GM12878 (cell line): ENCODE results near the gene KLK2. TPM values are rescaled to one million over a fixed set of nuclear protein-coding genes. Genes with fewer than 3 reads are reported as not detected.
A peak's percentile ranks its signal among the peaks of the same experiment; 100 is the strongest.

ENCODE experiments used
- ATAC-seq: fragments of 200-7000 bp; cut with Tn5 transposase; 3 replicates; pipeline ENCODE4 v1.9.1; 2020; ENCODE audit warnings: mild to moderate bottlenecking, moderate library complexity
- BruUV-seq: library from RNA; stranded (reverse); fragments of 400-500 nt; replicated peaks from 2 replicates; lab custom pipeline; 2021; lab: Mats Ljungman, UMichigan
- CTCF ChIA-PET: fragments of 300-600 bp; sonication (Branson Sonifier 250); formaldehyde crosslinking; extraction: SDS; loops from one replicate; lab custom pipeline; 2021; ENCODE audit warnings: inconsistent platforms; lab: Yijun Ruan, JAX
- POLR2A ChIA-PET: fragments of 350-600 bp; formaldehyde crosslinking; extraction: SDS; loops from one replicate; lab custom pipeline; 2021; ENCODE audit warnings: inconsistent platforms; lab: Charles Lee
- RAD21 ChIA-PET: fragments of 300-600 bp; sonication (Branson Sonifier 250); formaldehyde crosslinking; loops from one replicate; lab custom pipeline; 2023; ENCODE audit warnings: antibody characterized with exemption; ENCODE audit not compliant: unreplicated experiment; lab: Charles Lee
- SMC1A ChIA-PET: fragments of 300-600 bp; sonication (Branson Sonifier 250); formaldehyde crosslinking; loops from one replicate; lab custom pipeline; 2023; ENCODE audit not compliant: unreplicated experiment, uncharacterized antibody; lab: Charles Lee
- DNase-seq: peaks from one replicate; pipeline ENCODE4 v3.0.0-alpha.2; 2011; ENCODE audit warnings: low read depth, low spot score
- FAIRE-seq: peaks from 3 replicates; lab custom pipeline; 2011; peaks lifted over from hg19 to GRCh38; lab: Jason Lieb, UNC
- H2AFZ ChIP-seq: 2 replicates; pipeline ENCODE4 v1.6.0; 2011; ENCODE audit warnings: low read depth, low read length, control low read depth; ENCODE audit not compliant: control insufficient read depth
- H3K27ac ChIP-seq: 2 replicates; pipeline ENCODE4 v1.5.1; 2011; ENCODE audit warnings: control low read depth; ENCODE audit not compliant: control insufficient read depth, insufficient read depth
- H3K27me3 ChIP-seq, 2 experiments: replicated peaks in 1 of 2; 2 replicates each; pipeline versions ENCODE4 v1.6.0 to v1.6.1; 2011; ENCODE audit warnings: low read length in 1 of 2; ENCODE audit not compliant: control insufficient read depth in 2 of 2, insufficient read depth in 2 of 2
- H3K36me3 ChIP-seq, 2 experiments: 2 replicates each; pipeline ENCODE4 v1.5.1; 2011; ENCODE audit warnings: low read length in 1 of 2; ENCODE audit not compliant: control insufficient read depth in 2 of 2, insufficient read depth in 2 of 2
- H3K4me1 ChIP-seq: 2 replicates; pipeline ENCODE4 v1.6.1; 2011; ENCODE audit warnings: mild to moderate bottlenecking, low read length, moderate library complexity, mixed read lengths; ENCODE audit not compliant: control insufficient read depth, insufficient read depth
- H3K4me2 ChIP-seq: 2 replicates; pipeline ENCODE4 v1.6.0; 2011; ENCODE audit warnings: control low read depth; ENCODE audit not compliant: control insufficient read depth, insufficient read depth
- H3K4me3 ChIP-seq: fragments of 200-600 bp; sonication (generic); 2 replicates; pipeline ENCODE4 v1.5.1; 2016
- H3K79me2 ChIP-seq: 2 replicates; pipeline ENCODE4 v1.6.0; 2011; ENCODE audit warnings: low read length; ENCODE audit not compliant: control insufficient read depth, insufficient read depth
- H3K9ac ChIP-seq: 2 replicates; pipeline ENCODE4 v1.8.0; 2011; ENCODE audit warnings: low read length, control low read depth, mixed read lengths; ENCODE audit not compliant: control insufficient read depth, insufficient read depth
- H3K9me3 ChIP-seq: replicated peaks from 3 replicates; pipeline ENCODE4 v1.5.1; 2011; ENCODE audit warnings: mild to moderate bottlenecking, low read length; ENCODE audit not compliant: control insufficient read depth, insufficient read depth
- H4K20me1 ChIP-seq: 2 replicates; pipeline ENCODE4 v1.6.0; 2011; ENCODE audit not compliant: control insufficient read depth, insufficient read depth
- ATF7 ChIP-seq: fragments of 450-650 bp; IDR thresholded peaks from 2 replicates; pipeline ENCODE4 v1.6.1; 2016; ENCODE audit warnings: low read depth, mild to moderate bottlenecking
- IKZF1 ChIP-seq: fragments of 450-650 bp; conservative IDR thresholded peaks from 2 replicates; pipeline ENCODE4 v1.6.1; 2017; ENCODE audit warnings: antibody characterized with exemption, mild to moderate bottlenecking
- IKZF2 ChIP-seq, 2 experiments: fragments of 450-650 bp; IDR thresholded peaks; 2 replicates each; pipeline ENCODE4 v1.6.1; 2017; ENCODE audit warnings: mild to moderate bottlenecking in 2 of 2, moderate library complexity in 2 of 2
- TAF1 ChIP-seq: IDR thresholded peaks from 2 replicates; pipeline ENCODE4 v1.6.1; 2011; ENCODE audit warnings: mild to moderate bottlenecking, low read depth, low read length, borderline replicate concordance
- WGBS: methylation state at CpG from one replicate; pipeline ENCODE4 v1.1.6; 2016; ENCODE audit warnings: low lambda C conversion rate; ENCODE audit not compliant: insufficient replicate concordance, insufficient coverage; ENCODE audit errors: missing lambda C conversion rate; 5-methylcytosine and 5-hydroxymethylcytosine counted together
- in situ Hi-C: fragments of 300-500 bp; cut with MboI; formaldehyde crosslinking; loops from 9 replicates; pipeline ENCODE4 v1.14.3; 2018; ENCODE audit warnings: mixed read lengths
- intact Hi-C: fragments of 100-400 bp; cut with micrococcal nuclease; formaldehyde crosslinking; loops from one replicate; pipeline ENCODE4 v1.14.2; 2022; ENCODE audit not compliant: unreplicated experiment
- polyA plus RNA-seq, 11 experiments: library from polyadenylated mRNA; depleted of rRNA in 4 of 11; unstranded in 6 of 11; stranded (reverse) in 5 of 11; fragments of >200 nt; fragmentation: Nextera tagmentation in 4 of 11; fragmentation: Illumina TruSeq in 1 of 11; extraction: Ambion mirVana in 4 of 11; extraction: Trizol in 1 of 11; gene quantifications; 1 replicate in 1 of 11; 2 replicates in 10 of 11; pipeline versions ENCODE4 v1.2.1 to v1.2.3, GENCODE V29; 2011 to 2016; ENCODE audit warnings: inconsistent platforms in 2 of 11, missing spikeins in 2 of 11, low read depth in 1 of 11
- total RNA-seq, 4 experiments: library from RNA; depleted of rRNA in 3 of 4; stranded (reverse); fragments of >200 nt in 3 of 4; fragmentation: Illumina TruSeq in 1 of 4; extraction: Trizol in 1 of 4; gene quantifications; 2 replicates each; pipeline versions ENCODE4 v1.2.1 to v1.2.3, GENCODE V29; 2013 to 2021
- TF ChIP-seq, protein P1 (sequence below): fragments of 450-650 bp; IDR thresholded peaks from 2 replicates; pipeline ENCODE4 v1.6.1; 2017; ENCODE audit warnings: mild to moderate bottlenecking, low read depth, inconsistent platforms; ENCODE audit not compliant: poor library complexity, severe bottlenecking
- TF ChIP-seq, protein P2 (sequence below): fragments of 450-650 bp; IDR thresholded peaks from 2 replicates; pipeline ENCODE4 v1.6.1; 2016; ENCODE audit warnings: mild to moderate bottlenecking
- TF ChIP-seq, protein P3 (sequence below): IDR thresholded peaks from 2 replicates; pipeline ENCODE4 v1.6.1; 2012; ENCODE audit warnings: improper control_type of control experiment, low read depth, low read length; ENCODE audit not compliant: insufficient replicate concordance
- TF ChIP-seq, protein P4 (sequence below): fragments of 450-650 bp; IDR thresholded peaks from 2 replicates; pipeline ENCODE4 v1.6.1; 2017; ENCODE audit warnings: antibody characterized with exemption, mild to moderate bottlenecking, moderate library complexity

Gene KLK2
- total and polyA plus RNA-seq, 10 of the 15 experiments (the other 5 are each of a cell fraction or from before 2014, with no cell fraction given): 0.19 to 3.1 (median 1.2) TPM

DNA sequence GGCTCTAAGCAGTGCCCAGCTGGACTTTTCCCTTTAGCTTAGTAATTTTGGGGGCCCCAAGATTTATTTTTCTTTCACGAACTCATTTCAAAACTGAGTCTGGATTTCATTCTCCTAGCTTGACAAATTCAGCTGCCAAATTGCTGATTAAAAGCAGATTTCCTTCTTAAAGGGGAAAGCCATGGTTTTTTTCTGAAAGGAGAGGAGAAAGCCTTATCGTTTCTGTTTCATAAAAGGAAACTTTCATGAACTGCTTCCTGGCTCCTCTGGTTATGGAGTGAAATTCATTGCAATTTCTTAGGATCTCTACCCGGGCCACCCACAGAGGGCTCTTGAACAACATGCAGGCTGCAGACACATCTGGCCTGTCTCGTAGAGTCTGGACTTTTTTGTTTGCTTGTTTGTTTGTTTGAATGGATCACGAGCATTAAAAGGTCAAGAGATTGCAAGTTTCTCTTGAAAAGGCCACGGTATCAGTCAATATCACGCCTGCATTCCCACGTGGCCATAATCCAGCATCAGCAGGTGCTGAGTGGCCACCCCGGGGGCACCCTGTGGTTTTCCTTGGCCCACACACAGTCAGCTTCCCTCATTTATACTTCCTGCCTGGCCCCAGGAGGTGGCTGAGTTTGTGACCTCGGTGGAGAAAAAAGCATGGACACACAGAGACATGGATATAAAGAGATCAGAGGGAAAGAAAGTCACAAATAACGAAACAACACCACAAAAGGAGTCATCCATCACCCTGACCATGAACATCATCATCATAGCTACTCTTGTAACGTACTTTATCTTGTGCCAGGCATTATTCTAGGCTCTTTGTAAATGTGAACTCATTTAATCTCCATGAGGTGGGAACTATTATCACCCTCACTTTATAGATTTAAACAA is 48.4 kb downstream of the KLK2 start:
- peak; percentile 65 for ATAC-seq
- no TSS peak for BruUV-seq
- DNase-seq: no peak
- Histone ChIP-seq H3K27ac (no peak overlapping the region), H3K4me1 (no peaks in the 10 kb centered on the region), H3K27me3 (no peaks in the 10 kb centered on the region), H3K36me3 (no peaks in the 10 kb centered on the region), H3K4me3 (no peak overlapping the region), H3K4me2 (no peak overlapping the region), H2AFZ (peak overlapping the region; percentile 18; the same call in 1 of the 2 replicates), H3K9me3 (no peaks in the 10 kb centered on the region), H3K79me2 (no peaks in the 10 kb centered on the region), H4K20me1 (no peaks in the 10 kb centered on the region), H3K9ac (0 out of 2 replicates have a peak overlapping the region, but pooled peaks have one; percentile 5)
- ChIA-PET POLR2A (interaction anchor here (0.5 to 1.2 kb wide), 2 partner anchors 121 to 207 kb away, joined by 3 to 4 read pairs; no protein-coding TSS in a partner anchor), SMC1A (interaction anchor here (0.7 to 3.0 kb wide), 34 partner anchors 9 to 564 kb away, joined by 3 to 37 read pairs (median 6); partner anchors contain the start of gene POLD1), RAD21 (interaction anchor here (0.8 to 2.5 kb wide), 42 partner anchors 10 to 553 kb away, joined by 3 to 41 read pairs (median 5); partner anchors contain the start of genes KLK3 and KLK4), CTCF (interaction anchor here (0.6 to 4.5 kb wide), 58 partner anchors 10 to 693 kb away, joined by 3 to 42 read pairs (median 5); partner anchors contain the start of genes ACP4, KLK2, KLK3 and KLK4)
- in situ Hi-C loops: loop anchor here (10.0 kb wide), 1 partner anchor 387 kb away; no protein-coding TSS in a partner anchor
- WGBS: 4% methylated on average over 12 of the region's 12 CpGs
- intact Hi-C loops: loop anchor here (1.0 to 2.0 kb wide), 4 partner anchors 83 to 384 kb away; no protein-coding TSS in a partner anchor
- no peak for FAIRE-seq
- TF ChIP-seq ATF7: 0 out of 2 replicates have a peak, but pooled peaks have one; percentile 31
- TF ChIP-seq, protein P1, sequence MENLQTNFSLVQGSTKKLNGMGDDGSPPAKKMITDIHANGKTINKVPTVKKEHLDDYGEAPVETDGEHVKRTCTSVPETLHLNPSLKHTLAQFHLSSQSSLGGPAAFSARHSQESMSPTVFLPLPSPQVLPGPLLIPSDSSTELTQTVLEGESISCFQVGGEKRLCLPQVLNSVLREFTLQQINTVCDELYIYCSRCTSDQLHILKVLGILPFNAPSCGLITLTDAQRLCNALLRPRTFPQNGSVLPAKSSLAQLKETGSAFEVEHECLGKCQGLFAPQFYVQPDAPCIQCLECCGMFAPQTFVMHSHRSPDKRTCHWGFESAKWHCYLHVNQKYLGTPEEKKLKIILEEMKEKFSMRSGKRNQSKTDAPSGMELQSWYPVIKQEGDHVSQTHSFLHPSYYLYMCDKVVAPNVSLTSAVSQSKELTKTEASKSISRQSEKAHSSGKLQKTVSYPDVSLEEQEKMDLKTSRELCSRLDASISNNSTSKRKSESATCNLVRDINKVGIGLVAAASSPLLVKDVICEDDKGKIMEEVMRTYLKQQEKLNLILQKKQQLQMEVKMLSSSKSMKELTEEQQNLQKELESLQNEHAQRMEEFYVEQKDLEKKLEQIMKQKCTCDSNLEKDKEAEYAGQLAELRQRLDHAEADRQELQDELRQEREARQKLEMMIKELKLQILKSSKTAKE: peak; percentile 19
- TF ChIP-seq, protein P2, sequence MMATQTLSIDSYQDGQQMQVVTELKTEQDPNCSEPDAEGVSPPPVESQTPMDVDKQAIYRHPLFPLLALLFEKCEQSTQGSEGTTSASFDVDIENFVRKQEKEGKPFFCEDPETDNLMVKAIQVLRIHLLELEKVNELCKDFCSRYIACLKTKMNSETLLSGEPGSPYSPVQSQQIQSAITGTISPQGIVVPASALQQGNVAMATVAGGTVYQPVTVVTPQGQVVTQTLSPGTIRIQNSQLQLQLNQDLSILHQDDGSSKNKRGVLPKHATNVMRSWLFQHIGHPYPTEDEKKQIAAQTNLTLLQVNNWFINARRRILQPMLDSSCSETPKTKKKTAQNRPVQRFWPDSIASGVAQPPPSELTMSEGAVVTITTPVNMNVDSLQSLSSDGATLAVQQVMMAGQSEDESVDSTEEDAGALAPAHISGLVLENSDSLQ: peak; percentile 24; the same call in 1 of the 2 replicates
- 0 out of 2 replicates have a peak, but pooled peaks have one; percentile 30 for TF ChIP-seq IKZF1
- TF ChIP-seq, protein P3, sequence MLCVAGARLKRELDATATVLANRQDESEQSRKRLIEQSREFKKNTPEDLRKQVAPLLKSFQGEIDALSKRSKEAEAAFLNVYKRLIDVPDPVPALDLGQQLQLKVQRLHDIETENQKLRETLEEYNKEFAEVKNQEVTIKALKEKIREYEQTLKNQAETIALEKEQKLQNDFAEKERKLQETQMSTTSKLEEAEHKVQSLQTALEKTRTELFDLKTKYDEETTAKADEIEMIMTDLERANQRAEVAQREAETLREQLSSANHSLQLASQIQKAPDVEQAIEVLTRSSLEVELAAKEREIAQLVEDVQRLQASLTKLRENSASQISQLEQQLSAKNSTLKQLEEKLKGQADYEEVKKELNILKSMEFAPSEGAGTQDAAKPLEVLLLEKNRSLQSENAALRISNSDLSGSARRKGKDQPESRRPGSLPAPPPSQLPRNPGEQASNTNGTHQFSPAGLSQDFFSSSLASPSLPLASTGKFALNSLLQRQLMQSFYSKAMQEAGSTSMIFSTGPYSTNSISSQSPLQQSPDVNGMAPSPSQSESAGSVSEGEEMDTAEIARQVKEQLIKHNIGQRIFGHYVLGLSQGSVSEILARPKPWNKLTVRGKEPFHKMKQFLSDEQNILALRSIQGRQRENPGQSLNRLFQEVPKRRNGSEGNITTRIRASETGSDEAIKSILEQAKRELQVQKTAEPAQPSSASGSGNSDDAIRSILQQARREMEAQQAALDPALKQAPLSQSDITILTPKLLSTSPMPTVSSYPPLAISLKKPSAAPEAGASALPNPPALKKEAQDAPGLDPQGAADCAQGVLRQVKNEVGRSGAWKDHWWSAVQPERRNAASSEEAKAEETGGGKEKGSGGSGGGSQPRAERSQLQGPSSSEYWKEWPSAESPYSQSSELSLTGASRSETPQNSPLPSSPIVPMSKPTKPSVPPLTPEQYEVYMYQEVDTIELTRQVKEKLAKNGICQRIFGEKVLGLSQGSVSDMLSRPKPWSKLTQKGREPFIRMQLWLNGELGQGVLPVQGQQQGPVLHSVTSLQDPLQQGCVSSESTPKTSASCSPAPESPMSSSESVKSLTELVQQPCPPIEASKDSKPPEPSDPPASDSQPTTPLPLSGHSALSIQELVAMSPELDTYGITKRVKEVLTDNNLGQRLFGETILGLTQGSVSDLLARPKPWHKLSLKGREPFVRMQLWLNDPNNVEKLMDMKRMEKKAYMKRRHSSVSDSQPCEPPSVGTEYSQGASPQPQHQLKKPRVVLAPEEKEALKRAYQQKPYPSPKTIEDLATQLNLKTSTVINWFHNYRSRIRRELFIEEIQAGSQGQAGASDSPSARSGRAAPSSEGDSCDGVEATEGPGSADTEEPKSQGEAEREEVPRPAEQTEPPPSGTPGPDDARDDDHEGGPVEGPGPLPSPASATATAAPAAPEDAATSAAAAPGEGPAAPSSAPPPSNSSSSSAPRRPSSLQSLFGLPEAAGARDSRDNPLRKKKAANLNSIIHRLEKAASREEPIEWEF: no peak
- TF ChIP-seq, protein P4, sequence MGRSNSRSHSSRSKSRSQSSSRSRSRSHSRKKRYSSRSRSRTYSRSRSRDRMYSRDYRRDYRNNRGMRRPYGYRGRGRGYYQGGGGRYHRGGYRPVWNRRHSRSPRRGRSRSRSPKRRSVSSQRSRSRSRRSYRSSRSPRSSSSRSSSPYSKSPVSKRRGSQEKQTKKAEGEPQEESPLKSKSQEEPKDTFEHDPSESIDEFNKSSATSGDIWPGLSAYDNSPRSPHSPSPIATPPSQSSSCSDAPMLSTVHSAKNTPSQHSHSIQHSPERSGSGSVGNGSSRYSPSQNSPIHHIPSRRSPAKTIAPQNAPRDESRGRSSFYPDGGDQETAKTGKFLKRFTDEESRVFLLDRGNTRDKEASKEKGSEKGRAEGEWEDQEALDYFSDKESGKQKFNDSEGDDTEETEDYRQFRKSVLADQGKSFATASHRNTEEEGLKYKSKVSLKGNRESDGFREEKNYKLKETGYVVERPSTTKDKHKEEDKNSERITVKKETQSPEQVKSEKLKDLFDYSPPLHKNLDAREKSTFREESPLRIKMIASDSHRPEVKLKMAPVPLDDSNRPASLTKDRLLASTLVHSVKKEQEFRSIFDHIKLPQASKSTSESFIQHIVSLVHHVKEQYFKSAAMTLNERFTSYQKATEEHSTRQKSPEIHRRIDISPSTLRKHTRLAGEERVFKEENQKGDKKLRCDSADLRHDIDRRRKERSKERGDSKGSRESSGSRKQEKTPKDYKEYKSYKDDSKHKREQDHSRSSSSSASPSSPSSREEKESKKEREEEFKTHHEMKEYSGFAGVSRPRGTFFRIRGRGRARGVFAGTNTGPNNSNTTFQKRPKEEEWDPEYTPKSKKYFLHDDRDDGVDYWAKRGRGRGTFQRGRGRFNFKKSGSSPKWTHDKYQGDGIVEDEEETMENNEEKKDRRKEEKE: no peak
- TF ChIP-seq IKZF2 (IDR thresholded peaks at IDR 0.05): 0 out of 4 replicates have a peak, but pooled peaks of 1 of the 2 experiments have one; percentile 12
- no peak for TF ChIP-seq TAF1
